ENCODE data around the gene PSTPIP2. TPM values are rescaled to one million over a fixed set of nuclear protein-coding genes. Genes with fewer than 3 reads are reported as not detected.
"Not testable (repeated sequence)": the region's sequence is repeated elsewhere in the genome, so short reads cannot be mapped to it uniquely, and the experiment has no call there.

The PSTPIP2 gene
- total and polyA plus RNA-seq, 2 experiments from 2014 or later, result 1.4 to 2.6 TPM

DNA sequence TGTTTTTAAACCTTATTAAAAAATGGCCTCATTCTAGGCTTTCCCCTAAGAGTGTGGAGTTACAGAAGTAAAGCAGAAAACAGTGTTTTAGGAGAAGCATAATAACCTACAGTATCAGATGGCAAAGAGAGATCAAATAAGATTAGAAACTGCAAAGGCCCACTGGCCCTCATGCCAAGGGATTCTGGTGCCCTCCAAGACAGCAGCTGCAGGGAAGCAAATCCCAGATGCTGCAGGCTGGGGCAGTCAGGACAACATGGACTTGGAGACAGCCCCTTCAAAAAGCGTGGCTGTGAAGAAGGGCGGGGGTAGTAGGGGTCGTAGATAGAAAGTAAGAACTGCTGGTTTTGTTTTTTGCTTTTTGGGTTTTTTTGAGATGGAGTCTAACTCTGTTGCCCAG is 76.6 kb downstream of the PSTPIP2 start:
- Histone ChIP-seq H3F3A (replicated peaks; ENCODE audit: low read depth) (no peaks in the 10 kb centered on the region), H3K4me1 (ENCODE audit: insufficient read depth) (peaks cover 8% of the 10 kb centered on the region), H3K4me3 (no peak overlapping the region), H2AFZ (no peak overlapping the region), H3K27me3 (ENCODE audit: insufficient read depth) (no peaks in the 10 kb centered on the region), H3K79me2 (replicated peaks; ENCODE audit: insufficient read depth) (no peaks in the 10 kb centered on the region), H3K27ac (ENCODE audit: low read depth) (no peak overlapping the region), H3K4me2 (no peak overlapping the region), H4K20me1 (replicated peaks; ENCODE audit: insufficient read depth) (no peaks in the 10 kb centered on the region), H3K9me2 (ENCODE audit: insufficient read depth) (no peaks in the 10 kb centered on the region), H3K36me3 (ENCODE audit: insufficient read depth) (no peaks in the 10 kb centered on the region)
- TF ChIP-seq CREB1 (CRISPR knock-in tag; IDR thresholded peaks at IDR 0.05; ENCODE audit: low read depth), result no peak
- DNase-seq (ENCODE audit: low spot score) (no peak), ATAC-seq (no peak)
- Mint-ChIP-seq H3K27ac (no peak overlapping the region), H3K9me3 (no peaks in the 10 kb centered on the region), H3K4me3 (no peak overlapping the region), H3K27me3 (ENCODE audit: insufficient read depth, low read depth, poor library complexity) (no peaks in the 10 kb centered on the region), H3K36me3 (ENCODE audit: low read depth) (no peaks in the 10 kb centered on the region), H3K4me1 (peaks cover 14% of the 10 kb centered on the region)

DNA sequence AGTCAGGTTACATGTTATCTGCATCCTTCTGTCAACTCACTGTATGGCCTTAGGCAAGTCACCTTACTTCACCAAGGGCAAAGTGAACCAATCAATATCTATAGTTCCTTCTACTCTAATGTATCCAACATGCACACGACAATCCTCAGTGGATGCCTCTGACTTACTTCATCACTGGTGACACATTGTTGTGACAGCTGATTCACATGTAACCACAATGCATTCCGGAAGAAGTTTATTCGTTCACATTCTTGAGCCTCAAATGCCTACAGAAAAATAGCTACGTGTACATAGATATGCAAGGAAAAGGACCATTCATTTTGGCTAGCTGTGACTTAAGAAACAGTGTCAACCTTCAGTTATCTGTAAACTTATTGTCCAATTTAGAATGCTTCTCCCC is 78.6 kb downstream of the PSTPIP2 start:
- H3K4me1 ChIP-seq (ENCODE audit: insufficient read depth), result peaks cover 6% of the 10 kb centered on the region
- H3K27ac ChIP-seq (ENCODE audit: low read depth), result no peak overlapping the region
- no peaks in the 10 kb centered on the region for H3F3A ChIP-seq (replicated peaks; ENCODE audit: low read depth)
- no peaks in the 10 kb centered on the region for H3K27me3 ChIP-seq (ENCODE audit: insufficient read depth)
- H4K20me1 ChIP-seq (replicated peaks; ENCODE audit: insufficient read depth), result no peaks in the 10 kb centered on the region
- H3K4me3 Mint-ChIP-seq, result no peak overlapping the region
- ATAC-seq (no peak), DNase-seq (ENCODE audit: low spot score) (no peak)
- H3K36me3 ChIP-seq (ENCODE audit: insufficient read depth), result no peaks in the 10 kb centered on the region
- H3K79me2 ChIP-seq (replicated peaks; ENCODE audit: insufficient read depth), result no peaks in the 10 kb centered on the region
- H3K9me3 Mint-ChIP-seq, result no peaks in the 10 kb centered on the region
- no peak for TF ChIP-seq CREB1 (CRISPR knock-in tag; IDR thresholded peaks at IDR 0.05; ENCODE audit: low read depth)
- no peak for TF ChIP-seq EZH2phosphoT487 (IDR thresholded peaks at IDR 0.05; ENCODE audit: unreplicated experiment)
- TF ChIP-seq NANOG (IDR thresholded peaks at IDR 0.05; ENCODE audit: borderline replicate concordance), result no peak
- no peak for TF ChIP-seq STAT1 (IDR thresholded peaks at IDR 0.05; ENCODE audit: unreplicated experiment)
- no peak overlapping the region for H3K27ac Mint-ChIP-seq
- H3K36me3 Mint-ChIP-seq (ENCODE audit: low read depth), result no peaks in the 10 kb centered on the region
- no peak overlapping the region for H2AFZ ChIP-seq
- no peaks in the 10 kb centered on the region for H3K9me2 ChIP-seq (ENCODE audit: insufficient read depth)
- no peak overlapping the region for H3K4me3 ChIP-seq
- H3K4me2 ChIP-seq, result no peak overlapping the region
- no peaks in the 10 kb centered on the region for H3K27me3 Mint-ChIP-seq (ENCODE audit: insufficient read depth, low read depth, poor library complexity)
- peaks cover 9% of the 10 kb centered on the region for H3K4me1 Mint-ChIP-seq

DNA sequence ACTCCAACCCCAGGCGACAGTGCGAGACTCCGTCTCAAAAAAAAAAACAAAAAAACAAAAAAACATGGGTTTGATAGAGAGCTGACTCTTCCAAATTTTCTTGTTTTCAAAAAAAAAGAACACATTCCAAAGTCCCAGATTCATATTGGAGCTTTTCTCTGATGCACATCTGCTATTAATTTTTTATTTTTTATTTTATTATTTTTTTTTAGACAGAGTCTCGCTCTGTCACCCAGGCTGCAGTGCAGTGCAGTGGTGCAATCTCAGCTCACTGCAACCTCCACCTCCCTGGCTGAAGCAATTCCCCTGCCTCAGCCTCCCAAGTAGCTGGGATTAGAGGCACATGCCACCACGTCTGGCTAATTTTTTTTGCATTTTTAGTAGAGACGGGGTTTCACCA is 79.5 kb downstream of the PSTPIP2 start:
- not testable (repeated sequence) for H3K27ac ChIP-seq (ENCODE audit: low read depth); H3K4me2 ChIP-seq; H3K4me1 ChIP-seq (ENCODE audit: insufficient read depth); H3K9me2 ChIP-seq (ENCODE audit: insufficient read depth); H3K36me3 ChIP-seq (ENCODE audit: insufficient read depth); H3K27me3 ChIP-seq (ENCODE audit: insufficient read depth); H3K4me3 ChIP-seq; H4K20me1 ChIP-seq (replicated peaks; ENCODE audit: insufficient read depth); H3K9me3 Mint-ChIP-seq; H2AFZ ChIP-seq; H3K27me3 Mint-ChIP-seq (ENCODE audit: insufficient read depth, low read depth, poor library complexity); H3F3A ChIP-seq (replicated peaks; ENCODE audit: low read depth); H3K36me3 Mint-ChIP-seq (ENCODE audit: low read depth); H3K4me1 Mint-ChIP-seq; H3K27ac Mint-ChIP-seq; DNase-seq (ENCODE audit: low spot score); H3K79me2 ChIP-seq (replicated peaks; ENCODE audit: insufficient read depth); H3K4me3 Mint-ChIP-seq; ATAC-seq

DNA sequence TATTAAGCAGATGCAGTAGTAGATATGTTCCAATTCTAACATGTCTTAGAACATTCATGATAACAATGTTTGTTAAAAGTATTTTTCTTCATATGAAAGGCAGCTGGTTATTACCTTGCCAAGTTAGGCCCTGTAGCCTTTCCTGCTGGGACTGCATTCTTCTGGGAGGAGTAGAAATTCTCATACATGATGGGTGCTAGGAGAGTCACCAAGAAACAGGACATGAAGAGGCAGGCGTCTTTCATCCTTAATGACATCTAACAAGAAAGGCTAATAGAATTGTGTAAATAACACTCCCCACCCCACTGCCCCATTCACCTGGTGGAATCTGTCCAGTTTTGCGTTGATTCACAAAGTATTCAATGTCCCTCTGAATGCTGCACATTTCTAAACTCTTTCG is 80.3 kb downstream of the PSTPIP2 start:
- H3K27ac Mint-ChIP-seq, result no peak overlapping the region
- no peaks in the 10 kb centered on the region; the same call in 2 of the 3 replicates for H3K4me1 Mint-ChIP-seq
- no peaks in the 10 kb centered on the region for H3K9me3 Mint-ChIP-seq
- no peak overlapping the region for H3K4me2 ChIP-seq
- H3K27me3 ChIP-seq (ENCODE audit: insufficient read depth), result no peaks in the 10 kb centered on the region
- H3K27ac ChIP-seq (ENCODE audit: low read depth), result no peak overlapping the region
- no peak overlapping the region for H3K4me3 ChIP-seq
- no peak for DNase-seq (ENCODE audit: low spot score)
- H3F3A ChIP-seq (replicated peaks; ENCODE audit: low read depth), result no peaks in the 10 kb centered on the region
- H3K4me3 Mint-ChIP-seq, result no peak overlapping the region
- H3K9me2 ChIP-seq (ENCODE audit: insufficient read depth), result no peaks in the 10 kb centered on the region
- no peak overlapping the region for H2AFZ ChIP-seq
- no peaks in the 10 kb centered on the region for H3K4me1 ChIP-seq (ENCODE audit: insufficient read depth)
- no peaks in the 10 kb centered on the region for H3K27me3 Mint-ChIP-seq (ENCODE audit: insufficient read depth, low read depth, poor library complexity)
- H4K20me1 ChIP-seq (replicated peaks; ENCODE audit: insufficient read depth), result no peaks in the 10 kb centered on the region
- no peaks in the 10 kb centered on the region for H3K79me2 ChIP-seq (replicated peaks; ENCODE audit: insufficient read depth)
- H3K36me3 Mint-ChIP-seq (ENCODE audit: low read depth), result no peaks in the 10 kb centered on the region
- ATAC-seq, result no peak
- no peaks in the 10 kb centered on the region for H3K36me3 ChIP-seq (ENCODE audit: insufficient read depth)
- TF ChIP-seq EZH2 (IDR thresholded peaks at IDR 0.05; ENCODE audit: low read depth, unreplicated experiment) (no peak), ZNF331 (CRISPR knock-in tag; IDR thresholded peaks at IDR 0.05; ENCODE audit: low read depth) (no peak), ZNF114 (CRISPR knock-in tag; IDR thresholded peaks at IDR 0.05) (no peak), EZH2phosphoT487 (IDR thresholded peaks at IDR 0.05; ENCODE audit: unreplicated experiment) (no peak), JUNB (IDR thresholded peaks at IDR 0.05; ENCODE audit: unreplicated experiment) (no peak), POLR2AphosphoS5 (IDR thresholded peaks at IDR 0.05; ENCODE audit: low read depth) (no peak), CREB1 (CRISPR knock-in tag; IDR thresholded peaks at IDR 0.05; ENCODE audit: low read depth) (no peak), NANOG (IDR thresholded peaks at IDR 0.05; ENCODE audit: borderline replicate concordance) (no peak), STAT1 (IDR thresholded peaks at IDR 0.05; ENCODE audit: unreplicated experiment) (no peak)
- TF ChIP-seq, protein P1, sequence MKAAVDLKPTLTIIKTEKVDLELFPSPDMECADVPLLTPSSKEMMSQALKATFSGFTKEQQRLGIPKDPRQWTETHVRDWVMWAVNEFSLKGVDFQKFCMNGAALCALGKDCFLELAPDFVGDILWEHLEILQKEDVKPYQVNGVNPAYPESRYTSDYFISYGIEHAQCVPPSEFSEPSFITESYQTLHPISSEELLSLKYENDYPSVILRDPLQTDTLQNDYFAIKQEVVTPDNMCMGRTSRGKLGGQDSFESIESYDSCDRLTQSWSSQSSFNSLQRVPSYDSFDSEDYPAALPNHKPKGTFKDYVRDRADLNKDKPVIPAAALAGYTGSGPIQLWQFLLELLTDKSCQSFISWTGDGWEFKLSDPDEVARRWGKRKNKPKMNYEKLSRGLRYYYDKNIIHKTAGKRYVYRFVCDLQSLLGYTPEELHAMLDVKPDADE (IDR thresholded peaks at IDR 0.05), result no peak
- TF ChIP-seq, protein P2, sequence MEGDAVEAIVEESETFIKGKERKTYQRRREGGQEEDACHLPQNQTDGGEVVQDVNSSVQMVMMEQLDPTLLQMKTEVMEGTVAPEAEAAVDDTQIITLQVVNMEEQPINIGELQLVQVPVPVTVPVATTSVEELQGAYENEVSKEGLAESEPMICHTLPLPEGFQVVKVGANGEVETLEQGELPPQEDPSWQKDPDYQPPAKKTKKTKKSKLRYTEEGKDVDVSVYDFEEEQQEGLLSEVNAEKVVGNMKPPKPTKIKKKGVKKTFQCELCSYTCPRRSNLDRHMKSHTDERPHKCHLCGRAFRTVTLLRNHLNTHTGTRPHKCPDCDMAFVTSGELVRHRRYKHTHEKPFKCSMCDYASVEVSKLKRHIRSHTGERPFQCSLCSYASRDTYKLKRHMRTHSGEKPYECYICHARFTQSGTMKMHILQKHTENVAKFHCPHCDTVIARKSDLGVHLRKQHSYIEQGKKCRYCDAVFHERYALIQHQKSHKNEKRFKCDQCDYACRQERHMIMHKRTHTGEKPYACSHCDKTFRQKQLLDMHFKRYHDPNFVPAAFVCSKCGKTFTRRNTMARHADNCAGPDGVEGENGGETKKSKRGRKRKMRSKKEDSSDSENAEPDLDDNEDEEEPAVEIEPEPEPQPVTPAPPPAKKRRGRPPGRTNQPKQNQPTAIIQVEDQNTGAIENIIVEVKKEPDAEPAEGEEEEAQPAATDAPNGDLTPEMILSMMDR (conservative IDR thresholded peaks at IDR 0.05; ENCODE audit: low read depth in 2 of 2), result no peak
